HG02981 (cell line): ENCODE data around the gene PMFBP1.

ENCODE experiments used
- ATAC-seq: cut with Tn5 transposase; IDR thresholded peaks from one replicate; pipeline ENCODE4 v1.9.1; 2021; ENCODE audit warnings: mild to moderate bottlenecking, moderate library complexity; ENCODE audit not compliant: unreplicated experiment

The PMFBP1 gene

GRCh38 chr16:72131036-72131435 lies 40.9 kb downstream of the PMFBP1 start:
- ATAC-seq, result no peak

GRCh38 chr16:72129976-72130656 lies 41.8 kb downstream of the PMFBP1 start:
- no peak for ATAC-seq

GRCh38 chr16:72128701-72129100 lies 43.3 kb downstream of the PMFBP1 start:
- ATAC-seq, result no peak

GRCh38 chr16:72126429-72126765 lies 45.6 kb downstream of the PMFBP1 start:
- no peak for ATAC-seq

GRCh38 chr16:72125635-72126428 lies 46.1 kb downstream of the PMFBP1 start:
- ATAC-seq, result no peak

GRCh38 chr16:72124761-72125634 lies 47.0 kb downstream of the PMFBP1 start:
- no peak for ATAC-seq

GRCh38 chr16:72124148-72124547 lies 47.8 kb downstream of the PMFBP1 start:
- no peak for ATAC-seq

- no peak for ATAC-seq
Observed at GRCh38 chr16:72123426-72123825, 48.5 kb downstream of the PMFBP1 start.

GRCh38 chr16:72122916-72123315 lies 49.0 kb downstream of the PMFBP1 start:
- ATAC-seq, result no peak

- no peak for ATAC-seq
Observed at GRCh38 chr16:72122308-72122707, 49.6 kb downstream of the PMFBP1 start.

GRCh38 chr16:72120026-72120425 lies 51.9 kb downstream of the PMFBP1 start:
- no peak for ATAC-seq

GRCh38 chr16:72113616-72113945 lies 58.4 kb downstream of the PMFBP1 start:
- no peak for ATAC-seq

- no peak for ATAC-seq
Observed at GRCh38 chr16:72112906-72113615, 58.9 kb downstream of the PMFBP1 start.

GRCh38 chr16:72112452-72112792 lies 59.5 kb downstream of the PMFBP1 start:
- no peak for ATAC-seq

GRCh38 chr16:72111657-72112451 lies 60.1 kb downstream of the PMFBP1 start:
- ATAC-seq, result no peak

- no peak for ATAC-seq
Observed at GRCh38 chr16:72110662-72111615, 61.0 kb downstream of the PMFBP1 start.

- no peak for ATAC-seq
Observed at GRCh38 chr16:72109966-72110530, 61.9 kb downstream of the PMFBP1 start.

GRCh38 chr16:72109300-72109699 lies 62.7 kb downstream of the PMFBP1 start:
- no peak for ATAC-seq
